Vagina (tissue), 2 donors: ENCODE data around the gene ELMO1. TPM values are rescaled to one million over a fixed set of nuclear protein-coding genes. Genes with fewer than 3 reads are reported as not detected.

Source experiments
- DNase-seq, 2 donors: peaks; one replicate each; pipeline ENCODE4 v3.0.0-alpha.2; 2017; ENCODE audit errors: extremely low spot score in 2 of 2
- H3K27ac ChIP-seq: fragments of 200-600 bp; sonication (generic); one replicate; pipeline ENCODE4 v1.5.1; 2019
- H3K27me3 ChIP-seq: fragments of 200-600 bp; sonication (generic); one replicate; pipeline ENCODE4 v1.5.1; 2019
- H3K36me3 ChIP-seq, 2 donors: fragments of 200-600 bp; sonication (generic); one replicate each; pipeline ENCODE4 v1.5.1; 2017 to 2019
- H3K4me1 ChIP-seq: fragments of 200-600 bp; sonication (generic); one replicate; pipeline ENCODE4 v1.5.1; 2019
- H3K4me3 ChIP-seq, 2 donors: fragments of 200-600 bp; sonication (generic); 1 replicate in 1 of 2; 2 replicates in 1 of 2; pipeline ENCODE4 v1.5.1; 2016 to 2019
- H3K9me3 ChIP-seq: fragments of 200-600 bp; sonication (generic); one replicate; pipeline ENCODE4 v1.5.1; 2019
- CTCF ChIP-seq, 3 experiments: fragments of 450-650 bp in 2 of 3; fragments of 200-600 bp in 1 of 3; sonication (generic) in 1 of 3; IDR thresholded peaks; one replicate each; pipeline ENCODE4 v1.5.1; 2017 to 2019; ENCODE audit warnings: antibody characterized with exemption in 3 of 3, mild to moderate bottlenecking in 2 of 3, moderate library complexity in 2 of 3
- POLR2A ChIP-seq, 2 donors: fragments of 450-650 bp; IDR thresholded peaks; one replicate each; pipeline ENCODE4 v1.6.1; 2017; ENCODE audit warnings: antibody characterized with exemption in 2 of 2, mild to moderate bottlenecking in 2 of 2, moderate library complexity in 2 of 2
- POLR2AphosphoS5 ChIP-seq, 2 donors: sonication (generic); formaldehyde crosslinking; IDR thresholded peaks; one replicate each; pipeline ENCODE4 v1.9.0; 2017; ENCODE audit warnings: antibody characterized with exemption in 2 of 2, mild to moderate bottlenecking in 2 of 2, low read depth in 1 of 2; ENCODE audit not compliant: insufficient read depth in 1 of 2
- intact Hi-C: fragments of 100-400 bp; cut with DNase I; formaldehyde crosslinking; loops from one replicate; pipeline ENCODE4 v1.15.1; 2023
- total RNA-seq: library from RNA; depleted of rRNA; stranded (reverse); fragments of >200 nt; gene quantifications from one replicate; pipeline ENCODE4 v1.2.3, GENCODE V29; 2016

Gene ELMO1
- total RNA-seq = 74.4 TPM

- no peaks in the 10 kb centered on the region for H3K27me3 ChIP-seq
- intact Hi-C loops = loop anchor here (2.0 to 10.0 kb wide), 2 partner anchors 164 to 240 kb away; no protein-coding TSS in a partner anchor
- peaks cover 18% of the 10 kb centered on the region for H3K4me1 ChIP-seq
- H3K4me3 ChIP-seq = peak within 1 kb of the TSS; percentile 84 to 96
- peak within 1 kb of the TSS; percentile 85 for H3K27ac ChIP-seq
- peak in 1 of 2 donors; percentile 72 for TF ChIP-seq POLR2A (IDR thresholded peaks at IDR 0.05)
- TF ChIP-seq CTCF (IDR thresholded peaks at IDR 0.05) = peak in 2 of 3 experiments; percentile 25 to 53
- peak in 1 of 2 donors; percentile 88 for TF ChIP-seq POLR2AphosphoS5 (IDR thresholded peaks at IDR 0.05; ENCODE audit: insufficient read depth in 1 of 2, low read depth in 1 of 2)
- no peaks in the 10 kb centered on the region for H3K36me3 ChIP-seq
- no peak for DNase-seq
- no peaks in the 10 kb centered on the region for H3K9me3 ChIP-seq
These were observed at the start of gene ELMO1 for GRCh38 chr7:37448636-37449361. TSS of gene ELMO1 (minus strand) at chr7:37448864. CDS start at chr7:37342690, 106,174 bp downstream.

GRCh38 chr7:37497576-37497975 lies 48.9 kb upstream of the ELMO1 start:
- H3K4me3 ChIP-seq = no peak overlapping the region
- no peak for TF ChIP-seq POLR2AphosphoS5 (IDR thresholded peaks at IDR 0.05; ENCODE audit: insufficient read depth in 1 of 2, low read depth in 1 of 2)
- TF ChIP-seq POLR2A (IDR thresholded peaks at IDR 0.05) = no peak
- TF ChIP-seq CTCF (IDR thresholded peaks at IDR 0.05) = no peak
- no peaks in the 10 kb centered on the region for H3K27me3 ChIP-seq
- no peak for DNase-seq
- no peak overlapping the region for H3K27ac ChIP-seq
- H3K4me1 ChIP-seq = no peaks in the 10 kb centered on the region
- intact Hi-C loops = no loop called here
- no peaks in the 10 kb centered on the region for H3K36me3 ChIP-seq
- no peaks in the 10 kb centered on the region for H3K9me3 ChIP-seq

GRCh38 chr7:37495574-37496184 lies 47.0 kb upstream of the ELMO1 start:
- intact Hi-C loops = no loop called here
- Histone ChIP-seq H3K36me3 (no peaks in the 10 kb centered on the region), H3K9me3 (no peaks in the 10 kb centered on the region), H3K4me1 (no peaks in the 10 kb centered on the region), H3K27me3 (no peaks in the 10 kb centered on the region), H3K27ac (no peak overlapping the region), H3K4me3 (no peak overlapping the region)
- TF ChIP-seq POLR2A (IDR thresholded peaks at IDR 0.05) (no peak), CTCF (IDR thresholded peaks at IDR 0.05) (peak; percentile 33 to 60 (median 47)), POLR2AphosphoS5 (IDR thresholded peaks at IDR 0.05; ENCODE audit: insufficient read depth in 1 of 2, low read depth in 1 of 2) (no peak)
- no peak for DNase-seq

GRCh38 chr7:37494926-37495325 lies 46.3 kb upstream of the ELMO1 start:
- intact Hi-C loops = no loop called here
- Histone ChIP-seq H3K4me3 (no peak overlapping the region), H3K4me1 (no peaks in the 10 kb centered on the region), H3K27me3 (no peaks in the 10 kb centered on the region), H3K9me3 (no peaks in the 10 kb centered on the region), H3K36me3 (no peaks in the 10 kb centered on the region), H3K27ac (no peak overlapping the region)
- TF ChIP-seq POLR2AphosphoS5 (IDR thresholded peaks at IDR 0.05; ENCODE audit: insufficient read depth in 1 of 2, low read depth in 1 of 2) = no peak
- no peak for DNase-seq

GRCh38 chr7:37493810-37494209 lies 45.1 kb upstream of the ELMO1 start:
- H3K4me1 ChIP-seq = no peaks in the 10 kb centered on the region
- H3K27me3 ChIP-seq = no peaks in the 10 kb centered on the region
- intact Hi-C loops = no loop called here
- TF ChIP-seq POLR2AphosphoS5 (IDR thresholded peaks at IDR 0.05; ENCODE audit: insufficient read depth in 1 of 2, low read depth in 1 of 2) (no peak), CTCF (IDR thresholded peaks at IDR 0.05) (no peak), POLR2A (IDR thresholded peaks at IDR 0.05) (no peak)
- H3K9me3 ChIP-seq = no peaks in the 10 kb centered on the region
- H3K36me3 ChIP-seq = no peaks in the 10 kb centered on the region
- H3K4me3 ChIP-seq = no peak overlapping the region
- H3K27ac ChIP-seq = no peak overlapping the region
- no peak for DNase-seq
